Measurements from ENCODE around the gene TTC21A.
A peak's percentile ranks its signal among the peaks of the same experiment; 100 is the strongest.
"Not testable (repeated sequence)": the region's sequence is repeated elsewhere in the genome, so short reads cannot be mapped to it uniquely, and the experiment has no call there.

Gene TTC21A

DNA sequence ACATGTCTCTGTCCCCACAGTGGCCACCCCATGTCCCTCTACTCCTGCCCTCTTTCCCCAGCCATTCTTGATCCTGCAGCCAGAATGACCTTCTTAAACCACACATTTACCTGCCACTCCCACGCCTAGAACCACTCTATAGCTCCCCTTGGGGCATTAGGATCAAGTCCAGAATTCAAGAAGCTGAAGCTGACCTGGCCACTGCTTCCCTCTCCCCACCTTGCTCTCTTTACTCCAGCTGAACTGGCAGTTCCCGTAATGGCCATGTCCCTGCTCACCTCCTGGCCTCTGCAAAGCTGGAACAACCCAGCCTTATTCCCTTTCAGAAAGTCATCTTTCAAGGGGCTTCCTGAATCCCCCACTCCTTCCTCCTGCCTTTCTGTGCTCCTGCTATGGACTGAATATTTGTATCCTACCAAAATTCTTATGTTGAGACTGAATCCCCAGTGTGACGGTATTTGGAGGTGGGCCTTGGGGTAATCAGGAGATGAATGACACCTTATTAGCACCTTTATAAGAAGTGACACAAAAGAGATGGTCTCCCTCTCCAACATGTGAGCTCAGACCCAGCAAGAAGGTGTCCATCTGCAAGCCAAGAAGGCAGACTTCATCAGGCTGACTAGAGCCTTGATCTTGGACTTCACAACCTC lies 42.1 kb downstream of the TTC21A start:
- no peak for DNase-seq (ENCODE audit: low read depth)

DNA sequence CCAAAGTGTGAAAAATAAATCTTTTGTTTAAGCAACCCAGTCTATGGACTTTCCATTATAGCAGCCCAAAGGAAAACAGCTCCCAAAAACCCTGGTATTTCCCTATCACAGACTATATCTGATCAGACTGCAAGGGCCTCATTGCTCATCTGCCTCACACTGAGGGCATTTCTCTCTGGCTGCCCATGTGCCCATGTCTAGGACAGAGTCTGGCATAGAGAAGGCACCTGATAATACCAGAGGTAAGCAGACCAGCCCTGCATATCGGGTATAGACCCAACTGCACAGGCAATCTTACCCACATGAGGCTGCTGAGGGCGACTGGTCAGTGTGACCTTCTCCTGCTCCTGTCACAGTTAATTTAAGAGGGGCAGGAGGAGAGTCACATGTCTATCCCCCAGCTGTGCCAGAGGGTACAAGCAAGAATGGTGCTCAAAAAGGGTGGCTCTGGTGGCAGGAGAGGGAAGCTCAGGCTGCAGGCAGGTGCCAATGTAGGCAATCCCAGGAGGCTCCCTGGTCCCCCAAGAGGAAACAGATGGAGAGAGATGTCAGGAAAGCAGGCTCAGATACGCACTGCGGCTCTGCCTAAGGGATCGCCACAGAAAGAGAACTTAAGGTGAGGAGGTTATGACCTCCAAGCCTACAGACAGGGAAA lies 42.8 kb downstream of the TTC21A start:
- DNase-seq (ENCODE audit: low read depth): no peak

DNA sequence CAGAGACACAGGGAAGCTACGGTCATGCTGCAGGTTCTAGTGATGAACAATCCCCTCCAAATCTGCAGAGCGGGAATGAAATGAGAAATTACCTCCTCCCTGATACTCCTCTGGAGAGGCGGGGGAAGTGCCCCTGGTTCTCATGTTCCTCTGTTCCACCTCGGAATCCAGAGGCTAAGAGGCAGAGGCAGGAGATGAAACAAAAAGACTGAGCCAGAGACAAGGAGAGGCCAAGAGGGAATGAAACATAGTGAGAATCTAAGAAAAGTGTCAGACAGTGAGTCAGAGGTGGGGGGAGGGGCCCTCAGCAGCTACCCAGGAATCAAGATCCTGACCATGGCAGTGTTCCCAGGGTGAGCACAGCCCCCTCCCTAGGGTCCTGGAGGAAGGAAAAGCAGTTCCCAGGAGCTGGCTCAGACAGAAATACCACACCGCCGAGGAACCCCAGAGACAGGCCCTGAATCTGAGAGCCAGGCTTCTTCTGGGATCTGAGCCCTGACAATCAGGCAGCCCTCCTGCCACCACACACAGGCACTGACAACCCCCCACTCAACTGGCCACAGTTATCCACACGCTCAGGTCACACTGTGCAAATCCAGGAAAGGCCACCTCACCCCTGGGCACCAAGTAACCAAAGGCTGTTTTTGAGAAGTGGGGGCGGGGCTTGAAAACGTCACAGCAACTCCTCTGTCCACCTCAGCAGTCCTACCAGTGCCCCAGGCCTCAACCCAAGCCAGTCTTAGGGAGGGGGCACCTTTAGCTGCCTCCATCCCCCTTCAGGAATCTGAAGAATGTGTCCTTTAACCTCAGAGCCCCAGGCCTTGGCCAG lies 43.5 kb downstream of the TTC21A start:
- DNase-seq (ENCODE audit: low read depth): peak; percentile 41

DNA sequence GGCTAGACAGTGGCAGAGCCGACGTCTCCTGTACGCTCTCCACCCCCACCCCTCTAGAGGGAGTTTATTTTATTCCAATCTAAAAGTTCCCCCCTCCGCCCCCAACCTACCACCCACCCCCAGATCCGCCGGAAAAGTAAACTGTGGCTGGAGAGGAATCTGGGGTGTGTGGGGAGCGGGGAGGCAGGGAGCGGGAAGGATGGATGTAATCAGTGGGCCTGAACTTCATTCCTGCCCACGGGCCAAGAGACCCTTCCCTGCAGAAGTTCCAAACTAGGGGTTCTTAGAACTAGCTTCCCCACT lies 46.4 kb downstream of the TTC21A start:
- DNase-seq (ENCODE audit: low read depth): no peak

DNA sequence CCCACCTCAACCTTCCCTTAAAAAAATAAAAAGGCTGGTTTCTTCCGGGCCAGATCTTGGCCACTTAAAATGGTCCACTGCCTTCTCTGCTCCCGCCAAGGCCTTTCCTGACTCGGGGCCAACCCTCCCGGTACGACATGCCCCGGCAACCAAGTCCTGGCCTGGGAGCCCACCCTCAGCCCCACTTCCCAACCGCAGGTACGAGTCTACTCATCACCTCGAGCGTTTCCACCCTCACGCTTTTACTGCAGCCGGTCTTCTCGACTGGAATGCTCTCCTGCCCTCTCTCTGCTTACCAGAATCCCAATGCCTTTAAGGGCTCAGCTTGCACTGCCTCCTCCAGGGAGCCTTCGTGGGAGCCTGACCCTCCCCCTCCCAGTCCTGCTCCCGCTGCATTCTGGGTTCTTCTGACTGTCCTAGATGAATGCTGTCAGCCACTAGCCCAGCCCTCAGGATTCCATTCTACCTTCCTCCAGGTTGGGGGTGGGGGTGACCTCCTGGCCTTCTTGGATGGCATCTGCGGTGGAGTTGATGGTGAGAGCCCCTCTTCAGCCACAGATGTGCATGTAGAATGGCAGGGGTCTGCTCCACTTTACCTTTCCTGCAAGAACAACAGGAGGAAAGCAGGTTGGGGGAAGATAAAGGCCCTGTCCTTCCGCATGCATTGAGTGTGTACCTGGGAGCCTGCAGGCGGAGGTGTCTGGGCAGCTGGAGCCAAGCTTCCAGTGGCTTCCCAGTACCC lies 47.0 kb downstream of the TTC21A start:
- no peak for DNase-seq (ENCODE audit: low read depth)

DNA sequence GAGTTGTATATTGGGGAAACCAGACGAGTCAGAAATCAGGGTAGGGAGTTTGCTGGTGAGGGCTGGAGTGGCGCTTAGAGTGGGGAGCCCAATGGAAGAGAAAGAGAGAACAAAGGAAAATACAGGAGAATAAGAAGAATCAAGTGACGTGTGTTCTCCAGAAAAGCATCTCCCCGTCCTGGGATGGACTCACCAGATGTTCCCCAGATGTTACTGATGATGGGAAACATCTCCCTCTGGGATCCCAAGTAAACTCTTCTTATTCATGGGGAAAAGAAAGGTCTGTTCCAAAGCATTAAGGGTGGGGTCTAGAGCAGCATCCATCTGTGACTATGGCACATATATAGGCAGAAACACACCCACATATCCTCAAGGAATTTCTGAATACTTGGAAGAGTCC lies 48.9 kb downstream of the TTC21A start:
- no peak for DNase-seq (ENCODE audit: low read depth)

DNA sequence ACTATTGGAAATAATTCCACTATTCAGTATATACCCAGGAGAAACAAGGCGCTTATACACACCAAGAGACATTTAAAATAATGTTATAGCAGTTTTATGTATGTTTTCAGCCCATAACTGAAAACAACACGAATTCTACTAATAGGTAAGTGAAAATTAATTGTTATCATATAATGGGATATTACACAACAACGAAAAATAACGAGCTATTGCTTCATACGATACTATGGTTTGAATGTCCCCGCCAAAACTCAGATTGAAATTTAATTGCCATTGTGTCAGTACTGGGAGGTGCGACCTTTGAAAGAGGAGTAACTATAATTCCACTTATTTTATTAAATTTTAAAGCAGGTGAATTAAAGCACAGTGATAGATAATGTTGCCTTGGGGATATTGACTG lies 49.9 kb downstream of the TTC21A start:
- no peak for DNase-seq (ENCODE audit: low read depth)

DNA sequence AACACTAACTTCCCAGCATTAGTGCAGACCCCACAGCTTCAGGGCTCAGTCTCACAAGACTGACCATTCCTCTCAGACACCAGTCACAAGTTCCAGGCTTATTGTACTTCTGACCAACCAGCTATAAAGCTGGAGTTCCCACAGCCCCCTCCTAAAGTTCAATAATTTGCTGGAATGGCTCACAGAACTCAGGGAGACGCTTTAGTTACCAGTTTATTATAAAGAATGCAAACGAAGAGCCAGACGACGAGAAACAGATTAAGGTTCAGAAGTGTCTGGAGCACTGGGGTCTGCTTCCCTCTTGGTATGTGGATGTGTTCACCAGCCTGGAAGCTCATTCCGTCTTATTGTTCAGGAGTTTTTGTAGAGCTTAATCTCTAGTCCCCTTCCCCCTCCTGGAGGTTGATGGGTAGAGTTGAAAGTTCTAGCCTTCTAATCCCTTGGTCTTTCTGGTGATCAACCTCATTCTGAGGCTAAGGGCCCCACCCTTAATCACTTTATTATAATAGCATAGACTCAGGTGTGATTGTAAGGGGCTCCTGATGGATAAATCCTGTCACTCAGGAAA lies 50.8 kb downstream of the TTC21A start:
- no peak for DNase-seq (ENCODE audit: low read depth)

DNA sequence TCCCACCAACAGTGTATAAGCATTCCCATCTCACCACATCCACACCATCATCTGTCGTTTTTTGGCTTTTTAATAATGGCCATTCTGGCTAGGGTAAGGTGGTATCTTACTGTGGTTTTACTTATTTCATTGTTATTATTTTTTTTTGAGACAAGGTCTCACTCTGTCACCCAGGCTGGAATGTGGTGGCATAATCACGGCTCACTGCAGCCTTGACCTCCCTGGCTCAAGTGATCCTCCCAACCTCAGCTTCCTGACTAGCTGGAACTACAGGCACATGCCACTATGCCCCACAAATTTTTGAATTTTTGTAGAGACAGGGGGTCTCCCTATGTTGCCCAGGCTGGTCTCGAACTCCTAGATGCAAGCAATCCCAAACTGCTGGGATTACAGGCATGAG lies 56.9 kb downstream of the TTC21A start:
- DNase-seq (ENCODE audit: low read depth): no peak

DNA sequence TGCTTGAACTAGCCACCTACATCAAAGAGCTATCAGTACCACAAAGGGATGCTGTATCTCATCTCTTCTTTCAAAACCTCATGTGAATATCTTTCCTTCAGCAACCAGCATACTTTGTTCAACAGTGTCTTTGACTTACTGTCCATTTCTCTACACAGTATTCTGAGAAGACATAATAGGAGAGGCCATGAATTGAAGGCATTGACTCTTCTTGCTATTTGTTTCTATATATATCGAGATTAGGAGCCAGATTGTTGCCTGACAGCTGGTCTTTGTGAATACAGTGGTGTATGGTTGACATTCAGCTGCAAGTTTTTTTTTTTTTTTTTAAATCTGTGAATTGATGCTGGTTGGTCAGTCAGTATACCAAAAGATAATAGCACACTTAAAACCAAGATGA lies 58.0 kb downstream of the TTC21A start:
- no peak for DNase-seq (ENCODE audit: low read depth)

DNA sequence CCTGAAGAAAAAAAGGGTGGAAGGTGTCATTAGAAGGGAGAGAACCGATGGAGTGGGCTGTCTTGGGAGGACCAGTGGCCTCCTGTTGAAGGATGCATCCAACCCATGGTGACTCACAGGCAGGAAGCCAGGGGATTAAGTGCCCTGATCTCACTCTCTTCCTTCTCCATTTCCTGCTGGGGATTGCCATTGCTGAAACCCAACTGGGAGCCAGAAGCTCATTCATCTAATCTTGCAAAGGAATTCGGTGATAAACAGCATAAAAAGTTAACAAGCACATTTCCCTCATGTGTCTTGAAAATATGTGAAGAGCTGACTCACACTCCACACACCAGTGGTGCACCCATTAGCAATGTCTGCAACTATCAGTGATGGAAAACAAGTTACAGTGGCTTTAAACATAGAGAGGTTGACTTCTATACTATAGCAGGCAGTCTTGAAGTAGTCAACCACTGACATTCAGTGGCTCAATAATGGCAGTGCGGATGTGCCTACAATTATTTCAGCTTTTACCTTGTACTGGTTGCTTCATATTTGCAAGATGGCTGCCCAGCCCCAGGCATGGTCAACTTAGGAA lies 58.7 kb downstream of the TTC21A start:
- DNase-seq (ENCODE audit: low read depth): no peak

DNA sequence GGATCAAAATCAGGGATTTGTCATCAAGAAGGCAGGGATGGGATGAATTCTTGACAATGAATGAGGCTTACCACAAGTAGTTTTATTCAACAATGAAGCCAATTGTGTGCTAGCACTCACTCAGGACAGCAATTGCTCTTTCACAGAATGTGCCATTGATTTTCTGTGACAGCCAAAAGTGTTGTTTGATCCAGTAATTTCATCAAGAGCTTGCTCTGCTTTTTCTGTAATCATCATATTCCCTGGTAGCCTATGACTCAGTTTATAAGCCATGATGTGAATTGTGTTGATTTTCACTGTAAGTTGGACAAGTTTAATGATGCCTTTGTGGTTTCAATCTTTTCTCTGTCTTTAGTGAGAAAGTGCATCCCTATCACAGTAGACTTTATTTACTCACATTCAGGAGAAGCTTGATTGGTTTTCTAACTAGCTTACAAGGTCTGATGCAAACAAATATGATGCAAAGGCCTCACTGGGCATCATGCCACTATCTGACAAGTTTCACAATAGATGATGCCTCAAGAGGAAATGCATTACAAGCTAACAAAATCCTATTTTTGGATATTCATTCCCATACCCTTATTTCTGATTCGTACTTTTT lies 59.6 kb downstream of the TTC21A start:
- DNase-seq (ENCODE audit: low read depth): no peak

DNA sequence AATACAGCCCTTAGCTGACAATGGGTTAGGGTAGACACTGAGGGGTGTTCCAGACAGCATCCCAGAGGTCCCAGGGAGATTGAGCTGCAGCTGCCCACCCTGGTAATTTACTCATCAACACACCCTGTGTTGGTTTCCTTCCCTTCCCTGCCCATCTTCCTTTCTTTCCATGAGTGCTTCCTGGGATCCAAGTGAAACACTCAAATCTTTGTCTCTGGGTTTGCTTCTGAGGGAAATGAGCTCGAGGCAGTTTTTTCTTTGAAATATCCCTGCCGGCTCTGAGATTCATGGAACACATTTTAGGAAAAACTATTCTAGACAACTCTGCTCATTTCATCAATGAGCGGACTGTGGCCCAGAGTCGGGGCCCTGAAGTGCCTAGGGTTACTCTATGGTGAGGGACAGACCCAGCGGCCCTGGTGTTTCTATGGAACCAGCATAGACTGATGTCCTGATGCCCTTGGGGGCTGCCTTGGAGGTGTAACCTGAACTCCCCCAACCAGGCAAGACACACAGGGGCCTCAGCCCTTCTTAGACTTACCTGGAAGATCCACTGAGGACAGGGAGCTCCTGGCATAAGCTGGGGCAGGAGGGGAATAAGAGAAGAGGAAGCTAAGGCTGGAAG lies 60.8 kb downstream of the TTC21A start:
- DNase-seq (ENCODE audit: low read depth): no peak

DNA sequence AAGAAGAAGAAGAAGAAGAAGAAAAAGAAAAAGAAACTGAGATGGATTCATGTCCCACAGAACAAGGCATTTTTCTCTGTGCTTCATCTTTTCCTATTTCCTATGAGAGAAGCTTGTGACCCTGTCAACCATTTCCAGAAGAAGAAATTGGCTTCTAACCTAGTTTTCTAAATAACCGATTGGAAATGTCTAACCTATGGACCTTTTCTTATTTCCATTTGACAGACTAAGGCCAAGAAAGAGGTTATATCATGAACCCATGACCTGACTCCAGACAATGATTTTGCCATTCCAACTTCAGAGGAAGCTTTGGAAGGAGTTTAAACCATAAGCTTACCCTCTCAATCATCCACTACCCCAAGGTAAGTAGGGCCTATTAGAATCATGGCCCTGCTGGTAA lies 62.2 kb downstream of the TTC21A start:
- no peak for DNase-seq (ENCODE audit: low read depth)

DNA sequence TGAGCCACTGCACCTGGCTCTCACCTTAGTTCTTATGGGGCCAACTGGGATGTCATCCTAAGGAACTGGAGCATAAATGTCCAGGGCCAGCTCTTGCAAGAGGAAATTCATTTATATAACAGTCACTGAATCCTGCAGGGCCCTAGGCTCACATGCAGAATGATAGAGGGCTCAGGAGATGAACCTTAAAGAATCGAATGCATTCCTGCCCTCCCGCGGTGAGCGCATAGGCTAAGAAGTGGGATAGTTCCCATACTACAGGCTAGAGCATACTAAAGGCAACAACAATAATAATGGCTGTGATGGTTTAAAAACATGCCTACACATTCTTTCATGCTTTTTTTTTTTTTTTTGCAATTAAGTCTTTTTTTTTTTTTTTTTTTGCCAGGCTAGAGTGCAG lies 63.0 kb downstream of the TTC21A start:
- no peak for DNase-seq (ENCODE audit: low read depth)

DNA sequence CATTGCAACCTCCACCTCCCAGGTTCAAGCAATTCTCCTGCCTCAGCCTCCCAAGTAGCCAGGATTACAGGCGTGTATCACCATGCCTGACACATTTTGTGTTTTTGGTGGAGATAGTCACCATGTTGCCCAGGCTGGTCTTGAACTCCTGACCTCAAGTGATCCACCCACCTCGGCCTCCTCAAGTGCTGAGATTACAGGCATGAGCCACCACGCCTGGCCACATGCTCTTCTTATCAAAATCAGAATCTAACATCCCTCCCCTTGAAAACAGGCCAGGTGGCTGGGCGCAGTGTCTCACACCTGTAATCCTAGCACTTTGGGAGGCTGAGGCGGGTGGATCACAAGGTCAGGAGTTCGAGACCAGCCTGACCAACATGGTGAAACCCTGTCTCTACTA lies 63.4 kb downstream of the TTC21A start:
- not testable (repeated sequence) for DNase-seq (ENCODE audit: low read depth)

DNA sequence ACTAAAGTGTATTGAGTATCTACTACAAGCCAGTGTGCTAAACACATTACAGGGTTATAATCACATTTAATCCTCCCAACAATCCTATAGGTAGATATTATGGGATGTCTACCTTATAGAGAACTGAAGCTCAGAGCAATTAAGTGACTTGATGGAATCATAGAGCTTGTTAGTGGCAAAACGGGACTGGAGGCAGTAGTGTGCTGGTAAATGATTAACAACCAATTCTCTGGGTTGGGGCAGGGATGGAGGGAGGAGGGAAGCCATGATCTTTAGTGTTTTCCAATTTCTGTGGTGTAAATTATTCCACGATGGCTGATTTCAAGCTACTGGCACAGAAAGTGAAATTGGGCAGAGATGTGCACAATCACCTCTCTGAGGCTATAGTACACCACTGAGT lies 64.4 kb downstream of the TTC21A start:
- DNase-seq (ENCODE audit: low read depth): no peak

DNA sequence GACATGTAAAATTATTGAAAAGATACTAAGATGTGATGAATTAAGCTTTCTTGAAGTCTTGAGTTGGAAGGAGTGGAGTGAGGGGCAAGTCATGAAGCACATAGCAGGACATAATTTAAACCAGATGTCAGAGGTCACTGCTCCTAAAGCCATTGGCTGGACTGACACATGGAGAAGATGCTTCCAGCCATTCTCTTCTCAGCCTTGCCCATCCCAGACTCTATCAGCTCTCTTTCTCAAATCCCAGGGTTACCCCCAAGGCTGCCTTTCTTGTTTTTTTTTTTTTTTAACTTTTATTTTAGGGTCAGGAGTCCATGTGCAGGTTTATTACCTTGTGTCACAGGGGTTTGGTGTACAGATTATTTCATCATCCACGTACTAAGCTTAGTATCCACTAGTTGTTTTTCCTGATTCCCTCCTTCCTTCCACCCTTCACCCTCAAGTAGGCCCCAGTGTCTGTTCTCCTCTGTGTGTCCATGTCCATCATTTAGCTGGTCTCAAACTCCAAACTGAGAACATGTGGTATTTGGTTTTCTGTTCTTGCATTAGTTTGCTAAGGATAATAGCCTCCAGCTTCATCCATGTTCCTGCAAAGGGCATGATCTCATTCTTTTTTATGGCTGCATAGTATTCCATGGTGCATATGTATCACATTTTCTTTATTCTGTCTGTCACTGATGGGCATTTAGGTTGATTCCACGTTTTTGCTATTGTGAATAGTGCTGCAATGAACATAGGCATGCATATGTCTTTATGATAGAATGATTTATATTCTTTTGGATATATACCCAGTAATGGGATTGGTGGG lies 66.0 kb downstream of the TTC21A start:
- DNase-seq (ENCODE audit: low read depth): no peak

DNA sequence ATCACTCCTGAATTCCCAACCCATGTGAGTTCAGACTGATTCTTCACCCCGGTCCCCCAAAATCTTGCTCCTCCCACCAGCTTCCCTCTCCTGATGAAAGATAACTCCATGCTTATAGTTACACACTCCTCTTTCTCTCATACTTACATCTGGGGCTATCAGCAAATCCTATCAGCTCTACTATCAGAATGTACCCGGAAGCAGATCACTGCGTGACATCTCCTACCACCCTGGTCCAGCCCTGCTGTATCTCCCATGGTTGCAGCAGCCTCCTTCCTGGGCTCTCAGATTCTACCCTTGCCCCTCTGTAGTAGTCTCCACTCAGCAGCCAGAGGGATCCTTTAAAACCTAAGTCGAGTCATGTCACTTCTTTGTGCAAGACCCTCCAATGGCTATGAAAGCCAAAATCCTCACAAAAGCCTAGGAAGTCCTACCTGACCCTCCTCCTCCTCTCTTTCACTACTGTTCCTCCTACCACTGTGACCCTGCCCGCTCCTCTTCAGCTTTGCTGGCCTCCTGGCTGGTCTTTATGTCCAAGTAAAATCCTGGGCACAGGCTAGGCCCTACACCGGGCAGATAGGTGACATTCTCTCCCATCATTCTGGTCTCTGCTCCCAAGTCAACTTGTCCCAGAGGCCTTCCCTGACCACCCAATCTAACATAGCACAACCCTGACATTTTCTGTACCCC lies 68.7 kb downstream of the TTC21A start:
- no peak for DNase-seq (ENCODE audit: low read depth)
